K562 (cell line): ENCODE measurements around the gene SAMD4A. TPM values are rescaled to one million over a fixed set of nuclear protein-coding genes. Genes with fewer than 3 reads are reported as not detected.

ENCODE experiments used
- ATAC-seq: fragments of 200-7000 bp; cut with Tn5 transposase; 3 replicates; pipeline ENCODE4 v1.9.1; 2020; ENCODE audit warnings: moderate library complexity
- BruUV-seq: library from RNA; stranded (reverse); fragments of 400-500 nt; replicated peaks from 2 replicates; lab custom pipeline; 2021; lab: Mats Ljungman, UMichigan
- CTCF ChIA-PET: fragments of 300-600 bp; formaldehyde crosslinking; extraction: SDS; loops from one replicate; lab custom pipeline; 2021; ENCODE audit warnings: low intra/inter-chr PET ratio; lab: Yijun Ruan, JAX
- POLR2A ChIA-PET: fragments of 300-600, 350-650 bp; sonication (Branson Sonifier 250); formaldehyde crosslinking; extraction: SDS; loops from one replicate; lab custom pipeline; 2021; ENCODE audit warnings: antibody characterized with exemption, inconsistent platforms; lab: Yijun Ruan, JAX
- DNase-seq, 4 experiments: peaks; one replicate each; pipeline versions ENCODE4 v3.0.0 to v3.0.0-alpha.2; 2011 to 2018; ENCODE audit warnings: low spot score in 3 of 4, mixed read lengths in 3 of 4; ENCODE audit errors: extremely low read depth in 1 of 4
- FAIRE-seq: peaks from 2 replicates; lab custom pipeline; 2011; peaks lifted over from hg19 to GRCh38; lab: Jason Lieb, UNC
- H2AFZ ChIP-seq: 2 replicates; pipeline ENCODE4 v1.6.0; 2011; ENCODE audit warnings: low read depth, low read length, control low read depth, inconsistent platforms
- H3K27ac ChIP-seq: fragments of 200-600 bp; 3 replicates; pipeline ENCODE4 v1.8.0; 2011; ENCODE audit warnings: low read depth, mild to moderate bottlenecking, control low read depth, inconsistent platforms, low read length, moderate library complexity, mixed read lengths; ENCODE audit errors: extremely low read depth
- H3K27me3 ChIP-seq, 2 experiments: fragments of 300-600 bp in 1 of 2; 2 replicates in 1 of 2; 3 replicates in 1 of 2; pipeline versions ENCODE4 v1.6.0 to v1.8.0; 2011; ENCODE audit warnings: inconsistent platforms in 2 of 2, low read length in 2 of 2, mild to moderate bottlenecking in 1 of 2, mixed read lengths in 1 of 2, moderate library complexity in 1 of 2; ENCODE audit not compliant: control insufficient read depth in 2 of 2, insufficient read depth in 2 of 2
- H3K36me3 ChIP-seq: fragments of 300-600 bp; 3 replicates; pipeline ENCODE4 v1.8.0; 2011; ENCODE audit warnings: mild to moderate bottlenecking, low read length, inconsistent platforms; ENCODE audit not compliant: control insufficient read depth, insufficient read depth
- H3K4me1 ChIP-seq, 2 experiments: fragments of 200-600 bp in 1 of 2; replicated peaks in 1 of 2; 2 replicates in 1 of 2; 3 replicates in 1 of 2; pipeline versions ENCODE4 v1.5.1 to v1.8.0; 2011; ENCODE audit warnings: inconsistent platforms in 2 of 2, low read length in 2 of 2, mild to moderate bottlenecking in 1 of 2, mixed read lengths in 1 of 2, moderate library complexity in 1 of 2; ENCODE audit not compliant: control insufficient read depth in 2 of 2, insufficient read depth in 2 of 2
- H3K4me2 ChIP-seq: 2 replicates; pipeline ENCODE4 v1.6.1; 2011; ENCODE audit warnings: low read length, control low read depth, inconsistent platforms, mixed read lengths; ENCODE audit not compliant: insufficient read depth
- H3K4me3 ChIP-seq: fragments of 200-600 bp; sonication (generic), shearing (Covaris generic); 2 replicates; pipeline ENCODE4 v1.5.1; 2016; ENCODE audit warnings: control low read depth, inconsistent platforms
- H3K79me2 ChIP-seq: fragments of 200-600 bp; 3 replicates; pipeline ENCODE4 v1.8.0; 2011; ENCODE audit warnings: low read length, inconsistent platforms; ENCODE audit not compliant: control insufficient read depth, insufficient read depth
- H3K9ac ChIP-seq, 2 experiments: 2 replicates each; pipeline versions ENCODE4 v1.6.0 to v1.6.1; 2011; ENCODE audit warnings: low read depth in 2 of 2, low read length in 2 of 2, control low read depth in 1 of 2, inconsistent platforms in 1 of 2, mild to moderate bottlenecking in 1 of 2, mixed read lengths in 1 of 2; ENCODE audit not compliant: insufficient read depth in 1 of 2
- H3K9me1 ChIP-seq: one replicate; pipeline ENCODE4 v1.6.0; 2011; ENCODE audit warnings: inconsistent platforms, mild to moderate bottlenecking, low read length, moderate library complexity; ENCODE audit not compliant: control insufficient read depth, insufficient read depth
- H3K9me3 ChIP-seq: replicated peaks from 2 replicates; pipeline ENCODE4 v1.5.1; 2011; ENCODE audit warnings: low read depth, low read length, inconsistent platforms; ENCODE audit not compliant: control insufficient read depth, insufficient read depth
- H4K20me1 ChIP-seq: replicated peaks from 2 replicates; pipeline ENCODE4 v1.6.1; 2011; ENCODE audit warnings: low read length, inconsistent platforms, mixed read lengths; ENCODE audit not compliant: control insufficient read depth, insufficient read depth
- NFIC ChIP-seq: fragments of 450-650 bp; IDR thresholded peaks from 2 replicates; pipeline ENCODE4 v1.6.1; 2017; ENCODE audit warnings: mild to moderate bottlenecking, inconsistent platforms
- WGBS: fragments of 100-300 bp; shearing (Covaris generic); methylation state at CpG from one replicate; pipeline ENCODE4 v1.1.6; 2016; ENCODE audit warnings: low coverage, mixed read lengths; ENCODE audit not compliant: insufficient coverage; ENCODE audit errors: missing lambda C conversion rate; 5-methylcytosine and 5-hydroxymethylcytosine counted together
- in situ Hi-C: fragments of 300-500 bp; cut with MboI; formaldehyde crosslinking; loops from 4 replicates; pipeline ENCODE4 v1.15.0; 2018; ENCODE audit warnings: inconsistent platforms, mixed read lengths
- intact Hi-C: fragments of 100-400 bp; cut with micrococcal nuclease; formaldehyde crosslinking; loops from 2 replicates; pipeline ENCODE4 v1.14.2; 2022
- polyA plus RNA-seq, 8 experiments: library from polyadenylated mRNA; depleted of rRNA in 4 of 8; stranded (reverse) in 5 of 8; unstranded in 3 of 8; fragments of >200 nt; fragmentation: Nextera tagmentation in 2 of 8; fragmentation: Illumina TruSeq in 1 of 8; extraction: Ambion mirVana in 2 of 8; extraction: Trizol in 1 of 8; gene quantifications; 2 replicates each; pipeline versions ENCODE4 v1.2.1 to v1.2.3, GENCODE V29; 2011 to 2014; ENCODE audit warnings: inconsistent platforms in 1 of 8, missing spikeins in 1 of 8
- total RNA-seq, 7 experiments: library from RNA; depleted of rRNA in 6 of 7; stranded (reverse); fragments of >200 nt in 6 of 7; fragmentation: Illumina TruSeq in 2 of 7; extraction: Trizol in 2 of 7; gene quantifications; 2 replicates each; pipeline versions ENCODE4 v1.2.1 to v1.2.3, GENCODE V29; 2011 to 2021; ENCODE audit warnings: low replicate concordance in 1 of 7
- TF ChIP-seq, protein P1 (sequence below): fragments of 450-650 bp; IDR thresholded peaks from 2 replicates; pipeline ENCODE4 v1.6.1; 2016; ENCODE audit warnings: antibody characterized with exemption

Gene SAMD4A
- total and polyA plus RNA-seq, 9 of the 15 experiments (the other 6 are each of a cell fraction or from before 2014, with no cell fraction given): 0.66 to 6.8 (median 3.3) TPM

GRCh38 chr14:54776361-54777001 lies 209.6 kb downstream of the SAMD4A start:
- FAIRE-seq: no peak
- CTCF ChIA-PET: no interaction called here
- Histone ChIP-seq H2AFZ (no peak overlapping the region), H3K4me1 (peaks cover 18 to 21% of the 10 kb centered on the region in 2 experiments; a peak in 4 of 5 replicates), H3K36me3 (peaks cover 30% of the 10 kb centered on the region; the same call in 2 of the 3 replicates), H3K9me3 (no peaks in the 10 kb centered on the region), H3K9ac (no peak overlapping the region), H3K9me1 (no peaks in the 10 kb centered on the region), H4K20me1 (peaks cover 5% of the 10 kb centered on the region; the same call in 1 of the 2 replicates), H3K27ac (no peak overlapping the region), H3K4me3 (no peak overlapping the region), H3K27me3 (no peaks in the 10 kb centered on the region), H3K4me2 (no peak overlapping the region), H3K79me2 (no peaks in the 10 kb centered on the region)
- DNase-seq: no peak
- in situ Hi-C loops: loop anchor here (25.0 kb wide), 1 partner anchor 1239 kb away; no protein-coding TSS in a partner anchor
- no peak for ATAC-seq
- POLR2A ChIA-PET: interaction anchor here (0.9 kb wide), 1 partner anchor 17 kb away, joined by 3 read pairs; no protein-coding TSS in a partner anchor
- WGBS: 74% methylated on average over 5 of the region's 12 CpGs
- TF ChIP-seq NFIC: peak; percentile 51; the same call in 1 of the 2 replicates
- TF ChIP-seq, protein P1, sequence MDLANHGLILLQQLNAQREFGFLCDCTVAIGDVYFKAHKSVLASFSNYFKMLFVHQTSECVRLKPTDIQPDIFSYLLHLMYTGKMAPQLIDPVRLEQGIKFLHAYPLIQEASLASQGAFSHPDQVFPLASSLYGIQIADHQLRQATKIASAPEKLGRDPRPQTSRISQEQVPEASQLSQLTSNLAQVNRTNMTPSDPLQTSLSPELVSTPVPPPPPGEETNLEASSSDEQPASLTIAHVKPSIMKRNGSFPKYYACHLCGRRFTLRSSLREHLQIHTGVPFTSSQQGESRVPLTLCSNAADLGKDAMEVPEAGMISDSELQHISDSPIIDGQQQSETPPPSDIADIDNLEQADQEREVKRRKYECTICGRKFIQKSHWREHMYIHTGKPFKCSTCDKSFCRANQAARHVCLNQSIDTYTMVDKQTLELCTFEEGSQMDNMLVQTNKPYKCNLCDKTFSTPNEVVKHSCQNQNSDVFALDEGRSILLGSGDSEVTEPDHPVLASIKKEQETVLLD: no peak
- BruUV-seq: no TSS peak
- intact Hi-C loops: loop anchor here (10.0 kb wide), 1 partner anchor 412 kb away; no protein-coding TSS in a partner anchor
